IPS-15b (cell line): ENCODE results near the gene CDYL.
A peak's percentile ranks its signal among the peaks of the same experiment; 100 is the strongest.
"Not testable (repeated sequence)": the region's sequence is repeated elsewhere in the genome, so short reads cannot be mapped to it uniquely, and the experiment has no call there.

Source experiments
- H3K27me3 ChIP-seq: one replicate; pipeline ENCODE4 v1.6.1; 2013; ENCODE audit warnings: low read length; ENCODE audit not compliant: control insufficient read depth, insufficient read depth
- H3K36me3 ChIP-seq: one replicate; pipeline ENCODE4 v1.6.1; 2013; ENCODE audit warnings: low read length; ENCODE audit not compliant: control insufficient read depth, insufficient read depth
- H3K4me1 ChIP-seq: one replicate; pipeline ENCODE4 v1.6.1; 2013; ENCODE audit warnings: mild to moderate bottlenecking, low read length; ENCODE audit not compliant: control insufficient read depth, insufficient read depth
- H3K4me3 ChIP-seq: one replicate; pipeline ENCODE4 v1.5.1; 2013; ENCODE audit warnings: low read depth, low read length
- H3K9ac ChIP-seq: one replicate; pipeline ENCODE4 v1.6.1; 2013; ENCODE audit warnings: low read depth, mild to moderate bottlenecking, low read length
- H3K9me3 ChIP-seq: one replicate; pipeline ENCODE4 v1.6.1; 2013; ENCODE audit warnings: mild to moderate bottlenecking, low read length; ENCODE audit not compliant: control insufficient read depth, insufficient read depth

Gene CDYL

GRCh38 chr6:4994741-4995140 is 218.5 kb downstream of the CDYL start:
- H3K27me3 ChIP-seq, result no peaks in the 10 kb centered on the region
- no peak overlapping the region for H3K9ac ChIP-seq
- H3K9me3 ChIP-seq, result no peaks in the 10 kb centered on the region
- no peak overlapping the region for H3K4me3 ChIP-seq
- no peaks in the 10 kb centered on the region for H3K36me3 ChIP-seq
- no peaks in the 10 kb centered on the region for H3K4me1 ChIP-seq

- Histone ChIP-seq H3K27me3 (no peaks in the 10 kb centered on the region), H3K9ac (no peak overlapping the region), H3K36me3 (no peaks in the 10 kb centered on the region), H3K4me3 (no peak overlapping the region), H3K4me1 (no peaks in the 10 kb centered on the region), H3K9me3 (no peaks in the 10 kb centered on the region)
These were observed 221.7 kb downstream of the CDYL start for GRCh38 chr6:4997862-4998261.

GRCh38 chr6:4999586-4999985 is 223.4 kb downstream of the CDYL start:
- H3K27me3 ChIP-seq, result no peaks in the 10 kb centered on the region
- H3K4me3 ChIP-seq, result no peak overlapping the region
- H3K9ac ChIP-seq, result no peak overlapping the region
- H3K36me3 ChIP-seq, result no peaks in the 10 kb centered on the region
- H3K9me3 ChIP-seq, result no peaks in the 10 kb centered on the region
- H3K4me1 ChIP-seq, result no peaks in the 10 kb centered on the region

DNA sequence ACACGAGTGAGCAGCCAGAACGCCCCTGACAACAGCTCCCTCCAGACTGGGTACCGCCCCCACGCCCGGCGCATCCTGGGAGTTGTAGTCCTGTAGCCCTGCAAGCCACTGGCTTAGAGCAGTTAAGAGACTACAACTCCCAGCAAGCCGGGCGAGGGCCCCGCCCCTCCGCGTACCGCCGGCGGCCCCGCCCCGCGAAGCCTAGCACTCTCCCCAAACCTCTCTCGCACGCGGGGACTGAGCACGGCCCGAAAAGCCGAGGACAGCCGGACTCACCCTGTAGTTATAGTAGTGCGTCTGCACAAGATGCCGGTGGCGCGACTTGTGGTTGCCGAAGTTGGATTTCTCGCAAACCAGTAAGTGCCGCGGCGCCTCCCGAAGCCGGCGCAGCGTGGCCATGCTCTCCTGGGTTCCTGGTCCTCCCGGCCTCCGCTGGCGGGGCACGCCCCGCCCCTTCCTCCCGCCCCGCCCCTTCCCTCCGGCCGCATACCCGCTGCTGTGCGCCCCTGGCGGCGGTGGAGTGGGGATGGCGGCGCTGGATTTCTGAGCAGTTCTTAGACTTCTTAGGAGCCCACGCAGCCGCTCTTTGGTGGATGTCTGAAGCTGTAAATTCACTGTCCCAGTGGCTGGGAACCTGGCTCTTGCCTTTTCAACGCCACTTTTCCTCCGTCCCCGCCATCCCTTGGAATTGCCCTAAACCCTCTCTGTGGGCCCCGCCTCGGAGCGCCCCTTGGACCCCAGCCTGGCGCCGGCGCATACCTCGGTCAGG is 227.6 kb downstream of the CDYL start, which contains the start of gene RPP40:
TSS of gene RPP40 (minus strand) at position 434 of the 769 bp plus-strand sequence. CDS start at position 399, 35 bp downstream.
- Histone ChIP-seq H3K9me3 (no peaks in the 10 kb centered on the region), H3K36me3 (no peaks in the 10 kb centered on the region), H3K4me1 (no peaks in the 10 kb centered on the region), H3K9ac (peak within 1 kb of the TSS; percentile 79), H3K4me3 (peak within 1 kb of the TSS; percentile 69), H3K27me3 (no peaks in the 10 kb centered on the region)

GRCh38 chr6:5004373-5005037 is 228.3 kb downstream of the CDYL start:
- no peaks in the 10 kb centered on the region for H3K27me3 ChIP-seq
- no peaks in the 10 kb centered on the region for H3K4me1 ChIP-seq
- peak overlapping the region; percentile 79 for H3K9ac ChIP-seq
- H3K4me3 ChIP-seq, result peak overlapping the region; percentile 69
- H3K36me3 ChIP-seq, result no peaks in the 10 kb centered on the region
- no peaks in the 10 kb centered on the region for H3K9me3 ChIP-seq

GRCh38 chr6:5005038-5005433 is 228.8 kb downstream of the CDYL start:
- not testable (repeated sequence) for H3K4me1 ChIP-seq, H3K27me3 ChIP-seq, H3K9me3 ChIP-seq, H3K4me3 ChIP-seq, H3K9ac ChIP-seq, H3K36me3 ChIP-seq
